Uterus (tissue), 2 donors: Measurements from ENCODE around the gene GAREM1.

Source experiments
- POLR2A ChIP-seq, 2 donors: fragments of 450-650 bp; IDR thresholded peaks; one replicate each; pipeline ENCODE4 v1.6.1; 2016; ENCODE audit warnings: antibody characterized with exemption in 2 of 2, mild to moderate bottlenecking in 1 of 2, moderate library complexity in 1 of 2
- TF ChIP-seq, protein P1 (sequence below), 4 experiments: fragments of 200-600 bp in 2 of 4; fragments of 450-650 bp in 2 of 4; sonication (generic) in 2 of 4; IDR thresholded peaks; one replicate each; pipeline ENCODE4 v1.5.1; 2016 to 2019; ENCODE audit warnings: antibody characterized with exemption in 4 of 4, mild to moderate bottlenecking in 2 of 4, moderate library complexity in 1 of 4

DNA sequence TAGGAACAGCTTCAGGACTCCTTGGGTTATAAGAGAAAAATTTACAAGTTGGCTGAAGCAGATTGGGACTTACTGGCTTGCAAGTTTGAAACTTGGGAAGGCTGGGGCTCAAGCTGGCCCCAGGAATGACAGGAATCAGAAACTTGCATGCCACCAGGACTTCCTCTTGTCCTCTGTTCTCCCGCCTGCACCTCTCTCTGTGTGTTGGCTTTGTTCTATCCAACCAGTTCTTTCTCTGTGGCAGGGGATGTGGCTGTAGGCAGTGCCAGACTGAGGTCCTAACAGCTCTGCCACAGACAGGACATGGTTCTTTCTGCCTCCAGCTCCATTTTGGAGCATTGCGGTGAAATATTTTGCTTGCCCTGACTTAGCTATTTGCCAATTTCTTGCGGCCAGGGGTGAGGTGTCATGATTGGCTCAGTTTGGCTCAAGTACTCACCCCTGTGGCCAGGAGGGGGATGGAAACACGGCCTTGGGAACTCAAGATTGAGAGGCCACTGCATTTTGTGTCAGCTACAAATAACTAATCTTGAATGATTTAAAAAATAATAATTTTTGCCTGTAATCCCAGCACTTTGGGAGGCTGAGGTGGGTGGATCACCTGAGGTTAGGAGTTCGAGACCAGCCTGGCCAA is 231.9 kb downstream of the GAREM1 start:
- TF ChIP-seq, protein P1, sequence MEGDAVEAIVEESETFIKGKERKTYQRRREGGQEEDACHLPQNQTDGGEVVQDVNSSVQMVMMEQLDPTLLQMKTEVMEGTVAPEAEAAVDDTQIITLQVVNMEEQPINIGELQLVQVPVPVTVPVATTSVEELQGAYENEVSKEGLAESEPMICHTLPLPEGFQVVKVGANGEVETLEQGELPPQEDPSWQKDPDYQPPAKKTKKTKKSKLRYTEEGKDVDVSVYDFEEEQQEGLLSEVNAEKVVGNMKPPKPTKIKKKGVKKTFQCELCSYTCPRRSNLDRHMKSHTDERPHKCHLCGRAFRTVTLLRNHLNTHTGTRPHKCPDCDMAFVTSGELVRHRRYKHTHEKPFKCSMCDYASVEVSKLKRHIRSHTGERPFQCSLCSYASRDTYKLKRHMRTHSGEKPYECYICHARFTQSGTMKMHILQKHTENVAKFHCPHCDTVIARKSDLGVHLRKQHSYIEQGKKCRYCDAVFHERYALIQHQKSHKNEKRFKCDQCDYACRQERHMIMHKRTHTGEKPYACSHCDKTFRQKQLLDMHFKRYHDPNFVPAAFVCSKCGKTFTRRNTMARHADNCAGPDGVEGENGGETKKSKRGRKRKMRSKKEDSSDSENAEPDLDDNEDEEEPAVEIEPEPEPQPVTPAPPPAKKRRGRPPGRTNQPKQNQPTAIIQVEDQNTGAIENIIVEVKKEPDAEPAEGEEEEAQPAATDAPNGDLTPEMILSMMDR (IDR thresholded peaks at IDR 0.05): no peak
- TF ChIP-seq POLR2A (IDR thresholded peaks at IDR 0.05): no peak
